GM18873 (cell line): ENCODE measurements around the gene OR5I1.
"Not testable (repeated sequence)": the region's sequence is repeated elsewhere in the genome, so short reads cannot be mapped to it uniquely, and the experiment has no call there.

Experiments used
- ATAC-seq: cut with Tn5 transposase; IDR thresholded peaks from one replicate; pipeline ENCODE4 v1.9.1; 2021; ENCODE audit warnings: mild to moderate bottlenecking, moderate library complexity, moderate number of reproducible peaks; ENCODE audit not compliant: unreplicated experiment, low FRiP score

OR5I1 gene

DNA sequence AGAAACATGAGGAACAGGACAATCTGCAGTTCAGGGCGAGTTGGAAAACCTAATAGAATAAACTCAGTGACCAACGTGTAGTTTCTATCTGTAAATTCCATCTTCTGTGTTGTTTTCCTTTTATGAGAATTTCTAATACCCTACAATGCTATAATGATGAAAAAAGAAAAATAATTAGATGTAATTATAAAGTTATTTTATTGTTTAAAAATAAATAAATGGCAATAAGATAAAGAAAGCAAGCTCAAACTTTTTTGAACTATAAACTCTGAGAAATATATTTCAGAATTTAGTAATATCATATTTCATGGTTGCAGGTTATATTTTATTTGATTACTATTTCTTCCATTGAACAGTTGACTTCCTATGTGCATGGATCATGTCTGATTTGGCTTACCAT is at the start of gene OR5I1:
Gene OR5I1, minus strand, starts transcription at position 101 of the 400 bp plus-strand sequence. Its CDS starts 0 bp downstream, at position 101.
- ATAC-seq: no peak

DNA sequence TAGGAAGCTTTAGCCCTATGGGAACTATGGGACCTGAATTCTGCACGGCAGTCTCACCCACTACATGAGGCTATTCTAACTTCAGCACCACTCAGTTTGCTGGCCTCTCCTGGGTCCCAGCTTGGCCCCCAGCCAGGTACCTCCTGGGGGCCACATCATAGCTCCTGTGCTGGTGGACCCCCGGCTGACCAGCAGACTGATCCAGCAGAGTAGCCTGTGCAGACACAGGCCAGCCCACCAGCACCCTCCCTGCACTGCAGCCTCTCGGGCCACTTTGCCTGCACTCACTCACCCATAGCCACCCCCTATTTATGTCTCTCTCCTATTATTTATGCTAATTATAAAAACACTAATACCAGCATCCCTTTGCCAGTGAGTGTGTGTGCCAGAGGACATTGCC is 34.7 kb upstream of the OR5I1 start:
- no peak for ATAC-seq

- no peak for ATAC-seq
Observed at GRCh38 chr11:55969845-55970244, 33.6 kb upstream of the OR5I1 start, which contains the start of gene OR10AG1. TSS of gene OR10AG1 (minus strand) at chr11:55969945. CDS start at chr11:55969907, 38 bp downstream.

GRCh38 chr11:55967914-55968313 is 31.7 kb upstream of the OR5I1 start:
- ATAC-seq: no peak

GRCh38 chr11:55966391-55966790 is 30.2 kb upstream of the OR5I1 start:
- ATAC-seq: no peak

DNA sequence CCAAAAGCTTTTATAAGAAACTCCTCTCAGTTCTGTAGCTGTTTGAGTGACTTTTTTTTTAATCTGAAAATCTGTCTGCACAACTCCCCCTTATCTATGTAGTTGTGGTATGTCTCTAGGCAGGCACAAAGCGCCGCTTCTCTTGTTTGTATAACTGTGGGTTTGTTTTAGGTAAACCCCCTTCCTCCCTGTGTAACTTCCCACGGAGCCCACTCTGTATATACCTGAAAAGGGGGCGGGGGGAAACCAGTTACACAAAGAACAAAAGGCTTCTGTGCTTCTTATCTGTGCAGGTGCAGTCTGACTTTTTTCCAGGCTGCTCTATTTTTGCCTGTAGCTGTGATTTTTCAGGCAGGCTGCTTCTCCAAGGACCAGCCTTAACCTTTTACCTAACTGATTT is 20.3 kb upstream of the OR5I1 start:
- no peak for ATAC-seq

- ATAC-seq: no peak
Observed at GRCh38 chr11:55949330-55949729, 13.1 kb upstream of the OR5I1 start.

DNA sequence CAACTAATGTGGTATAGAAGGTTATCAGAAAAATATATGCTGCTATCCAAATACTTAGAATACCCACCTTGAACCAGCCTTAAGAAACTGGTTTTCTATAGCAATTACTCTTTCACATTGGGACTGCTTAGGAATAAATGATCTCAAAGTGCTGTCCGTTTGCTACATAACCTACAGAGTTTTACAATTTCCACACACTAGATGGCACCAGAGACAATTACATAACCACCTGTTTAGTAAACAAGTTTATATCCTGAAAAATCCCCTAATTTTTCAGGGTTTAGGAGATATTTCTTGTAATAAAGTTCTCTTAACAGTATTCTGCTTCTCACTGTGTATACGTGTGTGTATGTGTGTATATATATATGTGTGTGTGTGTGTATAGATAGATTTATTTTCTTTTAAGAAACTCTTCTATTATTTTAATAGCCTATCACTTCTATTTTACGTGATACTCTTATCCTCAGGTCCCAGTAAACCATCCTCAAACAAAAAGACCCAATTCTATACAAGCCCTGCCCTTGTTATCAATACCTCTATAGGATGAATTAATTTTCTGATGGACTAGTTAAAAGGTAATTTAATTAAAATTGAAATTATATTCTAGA is 6.7 kb upstream of the OR5I1 start:
- no peak for ATAC-seq

- ATAC-seq: no peak
Observed at GRCh38 chr11:55920537-55920936, 15.7 kb downstream of the OR5I1 start.

- no peak for ATAC-seq
Observed at GRCh38 chr11:55914482-55914881, 21.7 kb downstream of the OR5I1 start, which contains the start of gene OR5W2. TSS of gene OR5W2 (minus strand) at chr11:55914582. CDS start at chr11:55914582, 0 bp downstream.

DNA sequence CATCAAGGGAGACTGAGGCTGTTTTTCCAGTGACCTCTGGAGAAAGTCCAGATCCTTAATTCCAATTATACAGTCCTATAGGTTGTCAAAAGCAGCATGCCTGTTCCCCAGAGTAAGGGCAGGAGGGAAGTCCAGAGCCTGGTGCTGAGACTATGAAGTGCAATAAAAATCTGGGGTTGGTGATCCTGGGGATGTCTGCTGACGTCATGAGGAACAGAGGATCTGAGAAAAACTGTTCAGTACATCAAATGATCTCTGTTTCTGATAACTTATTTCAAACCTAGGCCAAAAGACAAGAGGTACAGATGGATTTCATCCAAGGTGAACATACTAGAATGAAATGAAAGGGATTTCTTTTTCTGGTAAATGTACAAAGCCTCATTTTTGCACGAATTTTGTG is 33.9 kb downstream of the OR5I1 start:
- no peak for ATAC-seq

- ATAC-seq: no peak
Observed at GRCh38 chr11:55895216-55895615, 41.0 kb downstream of the OR5I1 start.

DNA sequence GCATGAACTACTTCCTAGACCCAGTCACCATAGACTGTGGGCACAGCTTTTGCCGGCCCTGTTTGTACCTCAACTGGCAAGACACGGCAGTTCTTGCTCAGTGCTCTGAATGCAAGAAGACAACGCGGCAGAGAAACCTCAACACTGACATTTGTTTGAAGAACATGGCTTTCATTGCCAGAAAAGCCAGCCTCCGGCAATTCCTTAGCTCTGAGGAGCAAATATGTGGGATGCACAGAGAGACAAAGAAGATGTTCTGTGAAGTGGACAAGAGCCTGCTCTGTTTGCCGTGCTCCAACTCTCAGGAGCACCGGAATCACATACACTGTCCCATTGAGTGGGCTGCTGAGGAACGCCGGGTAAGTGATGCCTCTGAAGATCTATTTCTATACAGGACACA is 50.7 kb downstream of the OR5I1 start:
- ATAC-seq: not testable (repeated sequence)
